Stimulated activated CD8-positive, alpha-beta memory T cell treated with anti-CD3 and anti-CD28 coated beads, Interleukin-4, amount 100 ng/mL, for 4 hours (primary cell): ENCODE results near the gene DNAI2.

Experiments
- DNase-seq, 2 donors: peaks; one replicate each; pipeline ENCODE4 v3.0.0-alpha.2; 2020; ENCODE audit warnings: low read depth in 2 of 2, low spot score in 1 of 2

Gene DNAI2, protein sequence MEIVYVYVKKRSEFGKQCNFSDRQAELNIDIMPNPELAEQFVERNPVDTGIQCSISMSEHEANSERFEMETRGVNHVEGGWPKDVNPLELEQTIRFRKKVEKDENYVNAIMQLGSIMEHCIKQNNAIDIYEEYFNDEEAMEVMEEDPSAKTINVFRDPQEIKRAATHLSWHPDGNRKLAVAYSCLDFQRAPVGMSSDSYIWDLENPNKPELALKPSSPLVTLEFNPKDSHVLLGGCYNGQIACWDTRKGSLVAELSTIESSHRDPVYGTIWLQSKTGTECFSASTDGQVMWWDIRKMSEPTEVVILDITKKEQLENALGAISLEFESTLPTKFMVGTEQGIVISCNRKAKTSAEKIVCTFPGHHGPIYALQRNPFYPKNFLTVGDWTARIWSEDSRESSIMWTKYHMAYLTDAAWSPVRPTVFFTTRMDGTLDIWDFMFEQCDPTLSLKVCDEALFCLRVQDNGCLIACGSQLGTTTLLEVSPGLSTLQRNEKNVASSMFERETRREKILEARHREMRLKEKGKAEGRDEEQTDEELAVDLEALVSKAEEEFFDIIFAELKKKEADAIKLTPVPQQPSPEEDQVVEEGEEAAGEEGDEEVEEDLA

DNA sequence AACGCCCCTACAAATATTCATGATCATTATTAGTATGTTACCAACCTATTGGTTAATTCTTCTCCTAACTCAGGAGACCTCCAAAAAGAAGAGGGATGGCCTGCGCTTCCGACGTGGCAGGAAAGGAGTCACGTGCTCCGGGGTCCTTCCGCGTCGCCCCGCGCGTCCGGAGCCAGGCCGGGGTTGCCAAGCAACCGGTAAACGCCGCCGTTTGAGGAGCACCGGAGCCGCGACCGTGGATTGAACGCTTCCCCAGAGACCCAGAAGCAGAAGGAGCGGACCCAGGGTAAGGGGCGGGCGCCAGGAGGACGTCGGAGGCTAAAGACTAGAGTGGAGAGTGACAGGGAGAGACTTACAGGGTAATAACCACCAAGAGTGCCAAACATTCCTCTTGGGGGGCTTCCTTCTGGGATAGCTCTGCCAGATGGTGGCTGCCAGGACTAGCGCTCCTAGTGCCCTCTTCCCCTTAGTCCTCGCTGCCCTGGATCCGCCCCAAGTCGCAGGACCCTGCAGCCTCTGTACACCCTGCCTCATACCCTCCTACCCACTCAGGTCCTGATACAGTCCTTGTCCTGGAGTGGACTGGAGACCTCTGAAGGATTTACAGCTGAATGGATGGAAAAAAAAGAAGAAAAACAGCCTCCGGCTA, at the start of gene DNAI2:
Gene DNAI2, plus strand, starts transcription at position 175 of the 649 bp plus-strand sequence. CDS start 7,584 bp downstream, outside the sequence.
- no peak for DNase-seq

DNA sequence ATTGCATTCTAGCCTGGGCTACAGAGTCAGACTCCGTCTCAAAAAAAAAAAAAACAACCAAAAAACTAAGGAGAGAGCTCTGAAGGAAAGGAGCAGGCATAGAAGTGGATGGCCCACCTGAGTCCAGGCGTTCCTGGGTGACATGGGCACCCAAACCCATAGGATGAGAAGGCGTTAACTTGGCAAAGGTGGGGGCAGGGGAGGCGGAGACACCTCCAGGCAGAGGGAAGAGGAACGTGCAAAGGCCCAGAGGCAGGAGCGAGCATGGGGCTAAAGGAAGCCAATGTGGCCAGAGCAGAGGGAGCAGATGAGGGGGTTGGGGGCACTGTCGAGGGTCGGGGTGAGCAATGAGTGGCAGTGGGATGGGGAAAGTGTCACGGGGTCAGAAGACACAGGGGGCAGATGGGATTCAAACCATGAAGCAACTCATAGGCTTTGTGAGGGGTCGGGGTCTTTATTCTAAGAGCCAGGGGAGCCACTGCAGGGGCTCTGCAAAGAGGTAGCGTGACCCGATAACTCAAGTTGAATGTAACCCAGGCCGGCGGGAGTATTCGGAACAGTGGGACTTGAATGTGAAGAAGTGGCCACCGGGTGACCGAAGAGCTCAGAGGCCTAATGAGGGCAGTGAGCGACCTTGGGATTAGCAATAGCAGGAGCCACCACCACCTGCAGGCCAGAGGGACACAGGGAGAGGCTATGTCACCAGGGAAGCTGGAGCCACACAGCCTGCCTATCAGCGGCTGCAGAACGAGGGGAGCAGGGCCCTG, 48.9 kb upstream of the DNAI2 start:
- DNase-seq: no peak

DNA sequence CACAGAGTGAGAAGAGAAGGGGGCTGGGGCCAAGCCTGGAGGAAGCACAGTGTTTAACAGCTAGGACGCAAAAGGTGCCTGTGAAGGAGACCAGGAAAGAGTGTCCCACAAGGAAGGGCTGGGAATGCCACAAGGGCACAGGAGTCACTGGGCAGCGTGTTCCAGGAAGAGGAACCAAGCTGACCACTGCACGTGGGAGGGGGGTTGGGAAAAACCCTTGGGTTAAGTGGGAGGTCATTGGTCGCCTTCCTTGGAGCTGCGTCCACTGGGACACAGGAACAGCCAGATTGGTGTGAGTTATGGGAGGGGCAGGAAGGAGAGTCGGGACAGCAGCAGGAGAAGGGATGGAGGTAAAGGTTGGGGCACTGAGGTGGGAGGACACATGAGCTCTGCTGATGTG, 47.8 kb upstream of the DNAI2 start:
- DNase-seq: no peak

DNA sequence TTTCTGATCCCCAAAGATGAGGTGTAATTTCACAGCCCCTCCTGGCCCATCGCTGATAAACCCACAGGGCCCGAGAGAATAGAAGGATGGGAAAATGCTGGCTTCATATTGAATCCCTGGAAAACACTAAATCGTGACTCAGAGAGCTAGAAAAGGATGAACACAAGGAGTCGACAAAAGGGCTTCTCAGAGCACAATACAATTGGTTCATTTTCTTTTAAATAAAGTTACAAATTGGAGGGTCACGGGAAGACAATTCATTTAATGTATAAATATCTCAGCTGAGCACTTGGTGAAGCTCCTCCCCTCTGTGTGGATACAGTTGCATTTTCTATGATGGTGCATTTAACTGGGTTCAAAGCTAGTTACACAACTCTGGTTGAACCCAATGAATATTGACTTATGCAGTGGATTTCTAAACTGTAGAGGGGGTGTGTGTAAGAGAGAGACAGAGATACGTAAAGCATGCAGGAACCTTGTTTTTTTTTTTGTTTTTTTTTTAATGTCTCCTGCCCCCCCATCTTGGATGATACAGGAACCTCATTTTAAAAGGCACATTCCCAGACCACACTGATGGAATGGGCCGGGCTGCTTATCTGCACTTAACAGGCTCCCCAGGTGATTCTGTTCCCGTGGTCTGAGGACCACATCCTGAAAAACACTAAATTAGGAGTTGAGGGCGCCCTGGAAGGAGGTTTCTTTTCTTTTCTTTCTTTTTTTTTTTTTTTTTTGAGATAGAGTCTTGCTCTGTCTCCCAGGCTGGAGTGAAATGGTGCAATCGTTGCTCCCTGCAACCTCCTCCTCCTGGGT, 46.6 kb upstream of the DNAI2 start:
- no peak for DNase-seq

DNA sequence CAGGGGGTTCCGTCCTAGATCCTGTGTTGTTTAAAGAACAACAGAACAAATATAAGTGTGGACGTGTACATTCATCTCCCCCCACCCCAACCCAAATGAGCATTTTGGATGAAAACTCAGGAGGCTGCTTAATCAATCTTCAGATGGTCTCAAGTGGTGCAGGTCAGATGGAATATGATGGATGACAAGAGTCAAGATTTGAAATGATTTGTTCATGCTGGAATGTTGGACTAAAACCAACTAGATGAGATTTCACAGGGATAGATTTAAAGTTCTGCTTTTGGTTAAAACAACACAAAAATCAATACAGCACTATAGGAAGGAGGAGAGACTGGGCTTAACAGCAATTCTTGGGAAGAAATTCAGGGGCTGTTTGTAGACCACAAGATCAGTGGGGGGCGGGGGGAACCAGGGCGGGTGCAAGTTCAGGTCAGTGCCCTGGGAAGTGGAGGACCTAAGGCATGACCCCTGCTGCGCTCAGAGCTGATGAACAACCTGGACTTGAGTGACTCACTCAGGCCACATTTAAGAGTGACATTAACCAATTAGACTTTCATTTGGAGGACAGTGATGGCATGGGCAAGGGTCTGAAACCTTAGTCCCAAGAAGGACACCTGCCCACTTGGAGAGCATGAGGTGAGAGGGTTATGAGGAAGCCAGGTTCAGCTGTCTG, 45.6 kb upstream of the DNAI2 start:
- DNase-seq: no peak

DNA sequence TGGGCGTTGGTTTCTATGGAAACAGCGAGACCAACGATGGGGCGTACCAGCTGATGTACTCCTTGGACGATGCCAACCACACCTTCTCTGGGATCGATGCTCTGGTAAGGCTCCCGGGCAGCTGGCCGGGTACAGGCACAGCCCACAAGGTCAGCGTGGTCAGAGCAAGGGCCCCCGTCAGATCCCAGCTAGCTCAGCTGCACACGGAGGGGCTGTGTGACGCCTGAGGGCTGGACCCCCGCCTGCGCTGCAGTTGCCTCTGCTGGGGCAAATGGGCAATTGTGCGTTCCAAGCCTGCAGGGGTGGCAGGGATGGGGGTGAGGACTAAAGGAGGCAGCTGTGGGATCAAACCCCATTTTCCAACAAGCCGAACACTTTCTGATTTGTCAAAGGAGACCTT, 43.1 kb upstream of the DNAI2 start:
- no peak for DNase-seq

DNA sequence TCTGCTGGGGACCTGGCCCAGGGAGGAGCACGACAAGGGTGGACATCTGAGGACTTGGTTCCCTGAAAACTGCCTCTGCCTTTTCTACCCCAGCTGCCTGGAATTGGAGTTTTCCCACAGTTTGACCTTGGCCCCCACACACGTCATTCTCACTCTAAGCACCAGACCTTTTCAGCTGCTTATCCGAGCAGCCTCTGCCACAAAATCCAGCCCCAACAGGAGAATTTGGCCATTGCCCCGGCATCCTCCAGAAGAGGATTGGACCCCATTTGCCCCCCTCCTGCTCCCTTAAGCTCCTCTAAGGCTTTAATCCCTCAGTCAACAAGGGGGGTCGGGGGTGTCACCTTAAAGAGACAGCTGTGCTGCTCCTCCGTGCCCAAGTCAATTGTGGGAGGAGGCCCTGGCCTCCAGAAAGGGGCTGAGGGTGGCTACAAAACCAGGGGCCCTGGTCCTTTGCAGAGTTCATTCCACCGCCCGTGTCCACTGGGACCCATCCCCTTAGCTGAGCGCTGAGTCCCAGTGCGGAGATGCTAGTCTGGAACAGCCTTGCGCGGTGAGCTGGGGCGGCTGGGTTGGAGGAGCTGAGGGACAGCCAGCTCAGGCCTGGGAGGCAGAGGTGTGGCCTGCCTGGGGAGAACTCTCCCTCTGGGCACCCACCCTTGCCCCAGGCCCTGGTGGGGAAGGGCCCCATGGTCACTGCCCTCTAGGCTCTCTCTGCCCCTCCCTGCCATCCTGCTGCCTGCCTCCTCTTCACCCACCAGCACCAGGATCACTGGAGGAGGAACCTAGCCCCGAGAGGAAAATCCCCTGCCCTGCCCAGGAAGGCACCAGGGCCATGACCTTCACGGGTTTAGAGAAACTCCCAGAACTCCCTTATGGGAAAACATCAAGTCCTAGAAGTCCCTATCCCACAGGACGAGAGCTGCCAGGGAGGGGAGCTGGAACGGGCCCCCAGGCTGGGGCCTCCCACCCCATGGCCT, 41.8 kb upstream of the DNAI2 start:
- no peak for DNase-seq

DNA sequence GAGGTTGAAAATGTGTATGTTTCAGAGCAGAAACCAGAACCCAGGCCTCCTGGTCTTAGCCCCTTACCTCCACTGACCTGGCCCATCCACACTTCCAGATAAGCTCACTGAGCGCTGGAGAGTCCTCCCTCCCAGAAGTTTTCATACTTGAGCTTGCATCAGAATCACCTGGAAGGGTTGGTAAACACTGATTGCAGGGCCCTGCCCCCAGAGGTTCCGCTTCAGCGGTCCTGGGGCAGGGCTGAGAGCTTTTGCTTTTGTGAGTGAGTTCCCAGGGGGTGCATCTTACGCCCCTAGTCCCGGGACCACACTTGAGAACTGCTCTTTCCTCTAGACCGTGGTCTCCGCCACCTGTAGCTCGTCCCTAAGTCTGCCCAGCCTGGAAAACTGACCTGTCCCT, 40.1 kb upstream of the DNAI2 start:
- DNase-seq: no peak

DNA sequence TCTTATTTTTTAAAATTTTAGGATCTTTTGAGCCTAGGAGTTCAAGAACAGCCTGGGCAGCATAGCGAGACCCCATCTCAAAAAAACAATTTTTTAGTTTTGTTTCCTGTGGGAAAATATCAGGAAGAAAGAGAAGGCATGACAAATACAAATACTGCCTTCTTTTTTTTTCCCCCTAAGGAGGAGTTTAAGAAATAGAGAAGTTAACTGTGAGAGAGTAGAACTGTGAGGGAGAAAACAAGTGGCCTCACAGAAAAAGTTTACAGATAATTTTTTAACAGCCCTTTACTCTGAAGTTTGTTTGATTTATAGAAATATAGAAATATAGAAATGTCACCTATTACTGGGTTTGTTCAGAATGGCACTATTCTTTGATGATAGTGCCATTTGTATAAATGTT, 39.5 kb upstream of the DNAI2 start:
- DNase-seq: no peak

DNA sequence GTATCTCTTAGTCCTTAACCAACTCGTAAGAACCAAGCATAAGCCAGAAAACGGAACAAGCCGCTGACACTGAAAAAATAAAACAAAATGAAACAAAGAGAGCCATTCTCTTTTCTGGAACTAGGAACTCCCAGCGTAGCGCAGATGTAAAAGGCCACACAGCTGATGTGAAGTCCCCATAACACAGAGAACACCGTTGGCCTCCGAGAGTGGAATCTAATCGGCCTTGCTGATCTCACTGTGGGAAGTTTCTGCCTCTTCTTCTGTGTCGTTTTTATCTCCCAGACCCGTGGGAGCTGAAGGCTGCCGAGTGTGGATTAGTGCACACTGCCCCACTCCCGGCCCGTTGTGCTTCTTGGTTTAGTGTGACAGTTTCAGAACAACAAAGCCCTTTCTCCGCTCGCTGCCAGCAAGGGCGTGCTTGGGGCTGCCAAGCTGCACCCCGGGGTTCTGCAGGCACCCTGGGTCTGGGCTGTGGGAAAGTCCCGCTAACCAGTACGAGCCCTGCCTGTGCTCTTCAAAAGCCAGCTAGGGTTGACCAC, 38.9 kb upstream of the DNAI2 start:
- no peak for DNase-seq

DNA sequence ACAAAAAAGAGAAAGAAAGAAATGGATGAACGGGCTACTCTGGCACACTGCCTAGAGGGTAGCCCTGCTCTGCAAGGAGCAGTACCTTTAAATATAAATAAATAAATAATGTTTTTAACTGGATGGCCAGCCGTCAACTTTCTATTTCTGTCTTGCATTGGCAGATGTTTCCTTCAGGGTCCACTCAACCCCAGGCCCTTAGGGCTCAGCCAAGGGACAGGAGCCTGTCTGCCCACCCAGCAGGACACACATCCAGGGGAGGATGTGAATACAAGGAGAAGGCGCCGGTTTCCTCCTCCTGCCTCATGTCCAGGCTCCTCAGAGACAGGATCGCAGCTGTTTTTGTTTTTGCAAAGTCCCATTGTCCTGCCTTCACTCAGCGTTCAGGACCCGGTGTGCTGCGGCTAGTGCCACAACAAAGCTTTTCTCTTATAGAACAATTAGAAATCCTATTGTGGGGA, 38.1 kb upstream of the DNAI2 start:
- no peak for DNase-seq

DNA sequence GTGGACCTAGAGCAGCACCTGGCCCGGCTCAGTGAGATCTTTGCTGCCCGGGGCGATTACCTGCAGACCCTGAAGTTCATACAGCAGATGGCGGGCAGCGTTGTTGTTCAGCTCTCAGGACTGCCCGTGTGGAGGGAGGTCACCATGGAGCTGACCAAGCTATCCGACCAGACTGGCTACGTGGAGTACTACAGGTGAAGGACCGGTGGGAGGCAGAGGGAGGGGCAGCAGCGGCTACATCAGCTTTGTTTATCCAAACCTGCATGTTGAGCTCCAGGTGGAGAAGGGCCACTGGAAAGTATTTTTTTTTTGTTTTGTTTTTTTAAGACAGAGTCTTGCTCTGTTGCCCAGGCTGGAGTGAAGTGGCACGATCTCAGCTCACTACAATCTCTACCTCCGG, 36.7 kb upstream of the DNAI2 start:
- DNase-seq: no peak

DNA sequence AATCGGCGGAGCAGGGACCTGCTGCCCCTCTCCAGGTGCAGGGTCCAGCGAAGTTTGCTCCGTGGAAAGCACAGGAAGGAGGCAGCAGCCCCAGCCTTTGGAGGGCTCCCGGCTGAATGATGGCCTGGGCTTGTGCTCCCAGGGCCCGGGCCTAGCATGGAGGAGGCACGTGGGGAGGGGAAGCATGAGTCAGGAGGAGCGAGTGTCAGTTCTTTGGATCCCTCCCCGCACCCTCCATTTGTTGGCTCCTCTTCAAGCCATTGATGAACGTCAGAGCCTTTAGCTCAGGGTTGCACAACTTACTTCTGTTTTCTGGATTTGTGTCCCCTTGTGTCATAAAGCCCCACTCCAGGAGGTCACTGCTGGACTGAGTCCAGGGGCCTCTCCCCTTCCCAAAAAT, 34.9 kb upstream of the DNAI2 start:
- no peak for DNase-seq

DNA sequence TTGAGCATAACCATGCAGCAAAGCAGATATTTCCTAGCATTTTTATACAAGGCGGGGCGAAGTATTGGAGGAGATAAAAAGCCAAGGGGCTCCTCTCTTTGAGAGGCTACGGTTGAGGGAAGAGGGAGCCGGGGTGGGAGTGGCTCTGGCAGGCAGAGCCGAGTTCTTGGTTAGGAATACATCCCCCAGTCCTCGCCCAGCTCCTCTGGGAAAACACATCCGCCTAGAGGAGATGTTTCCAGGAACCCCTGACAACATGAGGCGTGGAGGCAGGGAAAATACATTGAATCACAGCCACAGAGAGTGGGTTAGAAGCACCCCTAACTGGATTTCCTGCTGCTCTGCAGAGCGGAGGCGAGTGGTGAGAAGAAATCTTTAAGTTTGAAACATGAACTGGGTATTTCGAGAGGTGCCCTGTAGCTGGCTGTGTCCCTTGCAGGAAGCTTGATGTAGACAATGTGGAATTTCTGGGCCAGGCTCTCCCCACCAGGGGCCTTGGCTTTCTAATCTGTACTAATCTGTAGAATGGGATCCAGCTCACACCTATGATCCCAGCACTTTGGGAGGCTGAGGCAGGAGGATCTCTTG, 33.3 kb upstream of the DNAI2 start:
- no peak for DNase-seq

DNA sequence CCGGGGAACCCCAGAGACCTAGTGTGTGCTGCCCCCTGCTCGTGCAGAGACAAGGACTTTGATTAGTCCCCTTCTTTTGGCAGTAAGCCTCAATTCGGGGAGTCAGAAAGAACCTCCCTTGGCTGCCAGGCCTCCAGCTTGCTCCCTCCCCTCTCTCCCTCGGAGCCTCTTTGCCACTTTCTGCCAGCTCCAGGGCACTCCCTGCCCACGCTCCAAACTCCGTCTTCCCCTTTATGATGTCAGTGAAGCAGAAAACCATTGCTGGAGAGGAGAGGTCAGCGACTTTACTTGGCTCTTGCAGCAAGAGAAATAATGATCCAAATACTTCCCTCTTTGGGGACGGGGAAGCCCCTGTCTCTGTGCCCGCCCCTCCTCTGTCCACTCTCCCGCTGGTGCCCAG, 32.6 kb upstream of the DNAI2 start:
- DNase-seq: no peak

DNA sequence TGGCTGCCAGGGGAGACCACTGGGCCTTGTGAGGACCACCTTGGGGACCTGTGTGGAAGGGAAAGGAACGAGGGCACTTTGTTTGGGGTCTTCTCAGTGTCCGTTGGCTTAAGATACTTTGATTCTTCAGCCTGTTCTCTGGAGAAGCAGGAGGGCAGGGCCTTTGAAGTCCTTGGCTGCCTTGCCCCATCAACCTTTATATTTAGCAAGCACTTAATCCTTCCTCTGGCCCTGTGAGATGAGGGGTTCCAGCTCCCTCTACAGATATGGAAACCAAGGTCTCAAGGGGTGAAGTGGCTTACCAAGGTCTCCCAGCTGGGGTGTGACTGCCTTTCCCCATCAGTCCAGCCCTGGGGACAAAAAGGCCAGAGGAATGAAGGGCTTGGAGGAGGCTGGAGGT, 32.2 kb upstream of the DNAI2 start:
- no peak for DNase-seq

DNA sequence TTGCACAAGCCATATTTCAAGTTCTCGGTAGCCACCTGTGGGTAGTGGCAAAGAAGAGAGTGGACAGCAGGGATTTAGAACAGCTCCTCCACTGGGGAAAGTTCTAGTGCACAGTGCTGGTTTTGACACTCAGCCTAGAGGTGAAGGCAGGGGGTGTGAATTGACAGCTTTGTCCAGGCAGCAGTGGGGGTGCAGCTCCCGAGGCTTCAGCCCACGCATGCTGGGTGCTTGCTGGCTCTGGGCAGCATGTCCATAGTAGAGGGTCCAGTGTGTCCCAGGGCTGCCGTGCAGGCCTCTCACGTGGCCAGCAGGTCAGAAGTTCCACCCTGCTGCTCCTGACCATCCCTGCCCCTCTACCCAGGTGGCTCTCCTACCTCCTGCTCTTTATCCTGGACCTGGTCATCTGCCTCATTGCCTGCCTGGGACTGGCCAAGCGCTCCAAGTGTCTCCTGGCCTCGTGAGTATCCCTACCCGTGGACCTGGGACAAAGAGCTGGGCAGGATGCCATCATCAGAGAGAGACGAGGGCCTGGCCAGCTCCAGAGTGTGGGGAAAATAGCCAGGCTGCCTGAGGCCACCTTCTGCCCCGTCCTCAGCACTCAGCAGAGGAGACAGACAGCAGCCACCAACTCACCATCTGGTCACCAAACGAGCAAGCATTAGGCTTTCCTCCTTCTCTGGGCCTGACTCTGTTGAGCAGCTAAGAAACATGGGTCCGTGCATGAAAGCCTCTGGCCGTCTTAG, 30.9 kb upstream of the DNAI2 start:
- DNase-seq: no peak

DNA sequence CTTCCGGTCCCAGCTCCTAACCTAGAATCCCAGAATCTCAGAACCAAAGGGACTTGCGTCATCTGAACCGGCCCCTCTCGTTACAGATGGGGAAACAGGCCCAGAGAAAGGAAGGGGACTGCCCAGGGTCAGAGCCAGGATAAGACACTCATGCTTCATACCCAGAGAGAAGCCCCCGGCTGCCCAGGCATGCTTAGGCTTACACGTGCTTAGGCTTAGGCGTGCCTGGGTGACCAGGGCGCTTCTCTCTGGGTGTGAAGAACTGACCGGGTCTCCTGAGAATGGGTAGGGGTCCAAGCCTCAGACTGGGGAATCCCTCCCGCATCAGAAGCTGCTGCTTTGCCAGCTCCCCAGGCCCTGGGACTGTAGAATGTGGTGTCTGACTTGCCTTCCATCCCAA, 29.9 kb upstream of the DNAI2 start:
- no peak for DNase-seq
